Measurements from ENCODE around the gene LAMC2. TPM values are rescaled to one million over a fixed set of nuclear protein-coding genes. Genes with fewer than 3 reads are reported as not detected.

LAMC2 gene
- total RNA-seq, 4 donors from 2014 or later = 2.1 to 17.4 (median 4.4) TPM

DNA sequence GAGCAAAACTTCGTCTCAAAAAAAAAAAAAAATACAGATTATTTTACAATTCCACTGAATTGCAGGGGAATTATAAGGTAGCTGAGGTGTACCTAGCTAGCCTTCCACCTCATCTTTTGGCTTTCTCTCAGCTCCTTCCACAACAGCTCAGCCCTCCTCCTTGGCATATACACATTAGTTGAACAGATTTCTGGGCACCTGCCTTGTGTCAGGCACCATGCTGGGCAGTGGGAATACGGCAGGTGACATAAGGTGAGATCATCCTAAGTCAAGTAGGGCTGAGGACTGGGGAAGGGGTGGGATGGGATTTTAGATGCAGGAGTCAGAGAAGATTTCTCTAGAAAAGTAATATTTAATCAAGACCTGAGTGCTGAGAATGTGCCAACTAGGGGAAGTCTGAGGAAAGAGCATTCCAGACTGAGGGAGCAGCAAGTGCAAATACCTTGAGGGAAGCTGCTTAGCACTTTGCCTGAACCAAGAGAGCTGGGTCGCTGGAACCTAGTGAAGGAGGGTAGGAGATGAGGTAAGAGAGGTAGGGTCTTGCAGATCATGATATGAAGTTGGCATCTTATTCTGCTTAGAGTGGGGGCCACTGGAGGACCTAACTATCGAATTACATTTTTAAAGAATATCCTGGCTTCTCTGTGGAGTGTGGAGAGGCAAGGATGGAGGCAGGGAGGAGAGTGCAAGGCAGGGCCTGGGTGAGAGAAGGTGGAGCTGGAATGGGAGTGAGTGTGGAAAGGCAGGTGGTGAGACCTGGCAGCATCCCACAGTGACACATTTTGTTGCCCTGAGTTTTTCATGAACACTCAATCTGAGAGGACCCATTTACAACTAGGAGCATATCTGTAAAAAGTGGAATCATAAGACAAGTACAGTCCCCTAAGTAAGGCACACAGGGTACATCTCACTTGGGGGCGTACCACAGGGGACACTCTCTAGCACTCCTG lies 28.2 kb downstream of the LAMC2 start:
- Histone ChIP-seq H3K27ac (no peak overlapping the region), H3K4me1 (peaks cover 0 to 3% of the 10 kb centered on the region in 2 donors), H3K4me3 (no peak overlapping the region), H3K27me3 (no peaks in the 10 kb centered on the region), H3K36me3 (no peaks in the 10 kb centered on the region), H3K9me3 (no peaks in the 10 kb centered on the region)
- intact Hi-C loops (cut with DNase I; ENCODE audit: low total_unique reads) = no loop called here
- no peak for DNase-seq
- TF ChIP-seq POLR2A (IDR thresholded peaks at IDR 0.05) = no peak
- TF ChIP-seq, protein P1, sequence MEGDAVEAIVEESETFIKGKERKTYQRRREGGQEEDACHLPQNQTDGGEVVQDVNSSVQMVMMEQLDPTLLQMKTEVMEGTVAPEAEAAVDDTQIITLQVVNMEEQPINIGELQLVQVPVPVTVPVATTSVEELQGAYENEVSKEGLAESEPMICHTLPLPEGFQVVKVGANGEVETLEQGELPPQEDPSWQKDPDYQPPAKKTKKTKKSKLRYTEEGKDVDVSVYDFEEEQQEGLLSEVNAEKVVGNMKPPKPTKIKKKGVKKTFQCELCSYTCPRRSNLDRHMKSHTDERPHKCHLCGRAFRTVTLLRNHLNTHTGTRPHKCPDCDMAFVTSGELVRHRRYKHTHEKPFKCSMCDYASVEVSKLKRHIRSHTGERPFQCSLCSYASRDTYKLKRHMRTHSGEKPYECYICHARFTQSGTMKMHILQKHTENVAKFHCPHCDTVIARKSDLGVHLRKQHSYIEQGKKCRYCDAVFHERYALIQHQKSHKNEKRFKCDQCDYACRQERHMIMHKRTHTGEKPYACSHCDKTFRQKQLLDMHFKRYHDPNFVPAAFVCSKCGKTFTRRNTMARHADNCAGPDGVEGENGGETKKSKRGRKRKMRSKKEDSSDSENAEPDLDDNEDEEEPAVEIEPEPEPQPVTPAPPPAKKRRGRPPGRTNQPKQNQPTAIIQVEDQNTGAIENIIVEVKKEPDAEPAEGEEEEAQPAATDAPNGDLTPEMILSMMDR (IDR thresholded peaks at IDR 0.05) = no peak

GRCh38 chr1:183215076-183215720 lies 29.1 kb downstream of the LAMC2 start:
- Histone ChIP-seq H3K9me3 (no peaks in the 10 kb centered on the region), H3K36me3 (no peaks in the 10 kb centered on the region), H3K4me3 (no peak overlapping the region), H3K27me3 (no peaks in the 10 kb centered on the region), H3K4me1 (peaks cover 0 to 7% of the 10 kb centered on the region in 2 donors), H3K27ac (no peak overlapping the region)
- DNase-seq = no peak
- TF ChIP-seq, protein P1 (IDR thresholded peaks at IDR 0.05) = no peak
- TF ChIP-seq POLR2A (IDR thresholded peaks at IDR 0.05) = no peak
- intact Hi-C loops (cut with DNase I; ENCODE audit: low total_unique reads) = no loop called here

DNA sequence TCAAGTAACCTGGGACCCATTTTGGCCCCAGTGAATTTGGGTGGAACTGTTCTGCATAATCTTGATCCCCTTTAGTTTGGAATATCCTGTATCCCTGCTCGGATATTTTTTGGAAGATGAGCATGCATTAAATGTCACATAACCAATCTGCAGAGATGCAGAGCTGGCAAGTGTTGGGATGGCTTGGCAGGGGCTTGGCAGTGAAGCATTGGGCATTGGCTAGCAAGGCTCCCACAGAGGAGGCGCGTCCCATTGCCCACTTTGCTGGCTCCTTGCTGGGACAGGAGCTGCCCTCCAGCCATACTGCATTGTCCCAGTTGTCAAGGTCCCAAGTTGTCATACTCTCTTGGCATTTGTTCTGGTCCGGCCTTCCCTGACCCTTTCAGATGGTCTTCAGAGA lies 29.9 kb downstream of the LAMC2 start:
- no peaks in the 10 kb centered on the region for H3K36me3 ChIP-seq
- no peak overlapping the region for H3K27ac ChIP-seq
- TF ChIP-seq, protein P1 (IDR thresholded peaks at IDR 0.05) = no peak
- TF ChIP-seq POLR2A (IDR thresholded peaks at IDR 0.05) = no peak
- H3K27me3 ChIP-seq = no peaks in the 10 kb centered on the region
- intact Hi-C loops (cut with DNase I; ENCODE audit: low total_unique reads) = no loop called here
- DNase-seq = no peak
- no peaks in the 10 kb centered on the region for H3K9me3 ChIP-seq
- peaks cover 0 to 7% of the 10 kb centered on the region in 2 donors for H3K4me1 ChIP-seq
- no peak overlapping the region for H3K4me3 ChIP-seq

- Histone ChIP-seq H3K4me3 (no peak overlapping the region), H3K4me1 (peaks cover 0 to 7% of the 10 kb centered on the region in 2 donors), H3K9me3 (no peaks in the 10 kb centered on the region), H3K27me3 (no peaks in the 10 kb centered on the region), H3K36me3 (no peaks in the 10 kb centered on the region), H3K27ac (peak overlapping the region; percentile 66 to 68)
- DNase-seq = no peak
- TF ChIP-seq POLR2A (IDR thresholded peaks at IDR 0.05) = no peak
- intact Hi-C loops (cut with DNase I; ENCODE audit: low total_unique reads) = no loop called here
Measured at GRCh38 chr1:183218027-183218618, 32.1 kb downstream of the LAMC2 start.

DNA sequence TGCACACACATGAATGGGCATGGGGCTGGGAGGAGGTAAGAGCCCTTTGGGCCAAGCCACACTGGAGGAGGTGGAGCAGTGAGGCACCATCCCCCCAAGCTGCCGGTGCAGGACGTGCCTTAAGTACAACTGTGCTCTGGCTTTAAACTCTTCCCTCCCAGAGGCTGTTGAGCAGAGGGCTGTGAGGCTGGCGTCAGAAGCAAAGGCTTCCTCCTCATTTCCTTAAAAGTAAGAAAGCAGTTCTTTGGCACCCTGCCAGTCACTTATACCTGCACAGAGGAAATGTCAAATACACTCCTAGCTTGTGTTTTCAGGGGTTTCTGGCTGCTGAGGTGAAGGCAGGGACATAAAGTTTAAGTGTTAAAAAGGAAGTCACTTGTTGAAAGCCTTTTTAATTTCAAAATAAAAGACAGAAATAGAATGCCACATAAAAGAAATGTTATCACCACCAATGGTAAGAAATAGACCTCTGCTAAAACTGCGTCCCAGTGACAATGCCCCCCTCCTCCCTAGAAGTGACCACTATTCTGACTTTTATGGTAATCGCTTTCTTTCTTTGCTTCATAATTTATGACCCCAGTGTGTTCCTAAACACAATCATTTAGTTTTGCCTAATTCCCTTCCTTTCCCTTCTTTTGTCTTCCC lies 33.0 kb downstream of the LAMC2 start:
- peak; percentile 46 to 75 for DNase-seq
- Histone ChIP-seq H3K4me1 (peaks cover 0 to 7% of the 10 kb centered on the region in 2 donors), H3K27me3 (no peaks in the 10 kb centered on the region), H3K4me3 (no peak overlapping the region), H3K36me3 (no peaks in the 10 kb centered on the region), H3K9me3 (no peaks in the 10 kb centered on the region), H3K27ac (peak overlapping the region; percentile 66 to 68)
- intact Hi-C loops (cut with DNase I; ENCODE audit: low total_unique reads) = no loop called here
- TF ChIP-seq, protein P1 (IDR thresholded peaks at IDR 0.05) = no peak
- peak in 1 of 2 donors; percentile 21 for TF ChIP-seq POLR2A (IDR thresholded peaks at IDR 0.05)
